Neuronal stem cell (in vitro differentiated cells): ENCODE results near the gene C3orf38.

Experiments
- DNase-seq: peaks from one replicate; pipeline ENCODE4 v3.0.0-alpha.2; 2013; ENCODE audit warnings: low spot score
- H2AFZ ChIP-seq: one replicate; pipeline ENCODE4 v1.6.1; 2013; ENCODE audit warnings: mild to moderate bottlenecking, low read length, inconsistent platforms
- H2AK5ac ChIP-seq: 2 replicates; pipeline ENCODE4 v1.6.1; 2013; ENCODE audit warnings: low read depth, mild to moderate bottlenecking, inconsistent platforms, low read length, moderate library complexity, mixed read lengths
- H2BK120ac ChIP-seq: 2 replicates; pipeline ENCODE4 v1.6.1; 2013; ENCODE audit warnings: low read depth, mild to moderate bottlenecking, inconsistent platforms, low read length, moderate library complexity, mixed read lengths
- H2BK12ac ChIP-seq: one replicate; pipeline ENCODE4 v1.6.1; 2013; ENCODE audit warnings: low read length, inconsistent platforms
- H2BK15ac ChIP-seq: 2 replicates; pipeline ENCODE4 v1.6.1; 2013; ENCODE audit warnings: mild to moderate bottlenecking, low read length, inconsistent platforms, mixed read lengths
- H2BK5ac ChIP-seq: one replicate; pipeline ENCODE4 v1.6.1; 2013; ENCODE audit warnings: inconsistent platforms, mild to moderate bottlenecking, low read length, moderate library complexity
- H3K14ac ChIP-seq: one replicate; pipeline ENCODE4 v1.6.1; 2013; ENCODE audit warnings: low read length, inconsistent platforms
- H3K18ac ChIP-seq: 2 replicates; pipeline ENCODE4 v1.6.1; 2013; ENCODE audit warnings: low read length, inconsistent platforms
- H3K23ac ChIP-seq: 2 replicates; pipeline ENCODE4 v1.6.1; 2013; ENCODE audit warnings: low read depth, mild to moderate bottlenecking, mixed read lengths, low read length, inconsistent platforms; ENCODE audit not compliant: poor library complexity
- H3K27ac ChIP-seq: replicated peaks from 3 replicates; pipeline ENCODE4 v1.5.1; 2013; ENCODE audit warnings: low read length, inconsistent platforms
- H3K27me3 ChIP-seq, 3 experiments: 2 replicates each; pipeline ENCODE4 v1.6.1; 2013; ENCODE audit warnings: low read length in 3 of 3, mild to moderate bottlenecking in 2 of 3, inconsistent platforms in 1 of 3, low read depth in 1 of 3, mixed read lengths in 1 of 3, moderate library complexity in 1 of 3; ENCODE audit not compliant: control insufficient read depth in 3 of 3, insufficient read depth in 3 of 3
- H3K36me3 ChIP-seq, 2 donors: replicated peaks in 1 of 2; 2 replicates each; pipeline ENCODE4 v1.6.1; 2013; ENCODE audit warnings: low read length in 2 of 2; ENCODE audit not compliant: control insufficient read depth in 2 of 2, insufficient read depth in 2 of 2
- H3K4ac ChIP-seq: 2 replicates; pipeline ENCODE4 v1.6.1; 2013; ENCODE audit warnings: inconsistent platforms, mild to moderate bottlenecking, low read length, moderate library complexity
- H3K4me1 ChIP-seq, 2 donors: 1 replicate in 1 of 2; 2 replicates in 1 of 2; pipeline ENCODE4 v1.6.1; 2013; ENCODE audit warnings: low read length in 2 of 2, low read depth in 1 of 2; ENCODE audit not compliant: control insufficient read depth in 2 of 2, insufficient read depth in 1 of 2
- H3K4me2 ChIP-seq: one replicate; pipeline ENCODE4 v1.6.1; 2013; ENCODE audit warnings: mild to moderate bottlenecking, low read length, inconsistent platforms; ENCODE audit not compliant: insufficient read depth, poor library complexity, severe bottlenecking
- H3K4me3 ChIP-seq, 2 donors: 2 replicates each; pipeline ENCODE4 v1.5.1; 2013; ENCODE audit warnings: low read length in 2 of 2, mild to moderate bottlenecking in 2 of 2, inconsistent platforms in 1 of 2, moderate library complexity in 1 of 2
- H3K79me1 ChIP-seq: one replicate; pipeline ENCODE4 v1.6.1; 2013; ENCODE audit warnings: low read depth, mild to moderate bottlenecking, inconsistent platforms, low read length, moderate library complexity
- H3K9ac ChIP-seq: one replicate; pipeline ENCODE4 v1.6.1; 2013; ENCODE audit warnings: mild to moderate bottlenecking, low read depth, low read length, inconsistent platforms; ENCODE audit not compliant: poor library complexity
- H3K9me3 ChIP-seq, 2 donors: replicated peaks in 1 of 2; 2 replicates each; pipeline versions ENCODE3 to v1.6.1; 2013; ENCODE audit warnings: low read length in 2 of 2, mild to moderate bottlenecking in 2 of 2, inconsistent platforms in 1 of 2, low read depth in 1 of 2, mixed read lengths in 1 of 2, moderate library complexity in 1 of 2; ENCODE audit not compliant: control insufficient read depth in 2 of 2, insufficient read depth in 1 of 2
- H4K8ac ChIP-seq: one replicate; pipeline ENCODE4 v1.6.1; 2013; ENCODE audit warnings: low read depth, mild to moderate bottlenecking, inconsistent platforms, low read length, moderate library complexity
- H4K91ac ChIP-seq: one replicate; pipeline ENCODE4 v1.6.1; 2013; ENCODE audit warnings: low read length, low read depth, mild to moderate bottlenecking, inconsistent platforms; ENCODE audit not compliant: poor library complexity
- WGBS, 2 donors: extraction: QIAGEN DNeasy Blood & Tissue Kit; methylation state at CpG; one replicate each; pipeline ENCODE4 v1.1.7; 2013; ENCODE audit warnings: missing lambda C conversion rate in 2 of 2, mixed read lengths in 1 of 2; ENCODE audit not compliant: insufficient read length in 2 of 2, insufficient replicate concordance in 1 of 2; ENCODE audit errors: extremely low coverage in 2 of 2; 5-methylcytosine and 5-hydroxymethylcytosine counted together

Gene C3orf38

DNA sequence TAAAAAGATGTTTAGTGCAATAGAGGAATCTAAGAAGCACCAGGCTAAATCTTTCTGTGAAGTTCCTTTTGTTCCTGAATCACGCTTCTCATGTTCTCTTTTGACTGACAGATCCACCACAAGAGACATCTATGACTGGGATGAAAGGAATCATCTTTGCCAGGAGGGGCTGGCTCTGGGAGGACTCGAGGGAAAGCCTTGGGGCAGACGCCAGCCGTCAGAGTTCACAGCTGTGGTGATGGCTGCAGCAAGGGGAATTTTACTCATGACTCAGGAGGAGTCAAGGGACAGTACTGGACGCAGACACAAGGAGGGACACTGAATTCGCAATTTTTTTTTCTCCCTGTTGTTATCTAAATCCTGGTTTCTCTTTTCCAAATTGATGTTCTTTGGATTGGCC is 38.7 kb downstream of the C3orf38 start:
- H4K91ac ChIP-seq, result no peak overlapping the region
- no peak overlapping the region for H2AK5ac ChIP-seq
- no peak overlapping the region for H3K27ac ChIP-seq
- no peak overlapping the region for H3K23ac ChIP-seq
- peaks cover 0 to 3% of the 10 kb centered on the region in 2 donors for H3K9me3 ChIP-seq
- H3K4me3 ChIP-seq, result no peak overlapping the region
- no peak overlapping the region for H3K14ac ChIP-seq
- H2BK12ac ChIP-seq, result no peak overlapping the region
- no peak overlapping the region for H3K4ac ChIP-seq
- peak overlapping the region; percentile 45 for H2AFZ ChIP-seq
- H3K4me1 ChIP-seq, result peaks cover 0 to 1% of the 10 kb centered on the region in 2 donors
- H3K9ac ChIP-seq, result no peak overlapping the region
- no peak for DNase-seq
- H3K36me3 ChIP-seq, result no peaks in the 10 kb centered on the region
- no peak overlapping the region for H2BK15ac ChIP-seq
- H3K27me3 ChIP-seq, result no peaks in the 10 kb centered on the region
- no peak overlapping the region for H3K4me2 ChIP-seq
- WGBS, 2 donors, result no CpG with 5 or more reads among the region's 6 CpGs
- no peak overlapping the region for H4K8ac ChIP-seq
- H2BK5ac ChIP-seq, result no peak overlapping the region
- no peak overlapping the region for H2BK120ac ChIP-seq
- no peak overlapping the region for H3K18ac ChIP-seq
- no peaks in the 10 kb centered on the region for H3K79me1 ChIP-seq

DNA sequence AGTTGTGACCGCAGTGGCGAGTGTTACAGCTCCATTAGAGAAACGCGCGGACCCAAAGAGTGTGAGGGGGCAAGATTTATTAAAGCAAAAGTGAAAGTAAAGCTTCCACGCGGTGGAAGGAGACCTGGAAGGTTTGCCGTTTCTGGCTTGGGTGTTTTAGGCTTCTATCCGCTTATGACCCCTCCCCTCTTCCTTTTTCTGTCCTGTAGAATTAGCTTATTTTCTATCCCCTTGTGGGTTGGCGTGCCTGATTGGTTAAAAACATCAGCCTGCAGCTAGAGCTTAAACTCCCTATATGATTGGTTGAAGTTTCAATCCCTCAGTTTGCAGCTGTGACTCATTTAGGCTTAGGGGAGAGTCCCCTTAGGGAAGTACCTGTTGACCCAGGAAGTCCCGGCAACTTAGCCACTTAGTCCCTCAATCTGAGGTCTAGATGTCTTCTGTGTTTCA is 39.6 kb downstream of the C3orf38 start:
- Histone ChIP-seq H3K4me3 (no peak overlapping the region), H3K4me1 (peaks cover 0 to 1% of the 10 kb centered on the region in 2 donors), H4K8ac (no peak overlapping the region), H3K18ac (no peak overlapping the region), H3K4ac (no peak overlapping the region), H2BK15ac (no peak overlapping the region), H3K9ac (no peak overlapping the region), H3K79me1 (no peaks in the 10 kb centered on the region), H2BK120ac (no peak overlapping the region), H4K91ac (no peak overlapping the region), H3K36me3 (no peaks in the 10 kb centered on the region), H3K27ac (no peak overlapping the region), H3K27me3 (no peaks in the 10 kb centered on the region), H3K4me2 (no peak overlapping the region), H3K14ac (no peak overlapping the region), H2BK12ac (no peak overlapping the region), H2AK5ac (no peak overlapping the region), H3K23ac (no peak overlapping the region), H2AFZ (peak overlapping the region; percentile 20), H3K9me3 (peaks cover 0 to 3% of the 10 kb centered on the region in 2 donors), H2BK5ac (no peak overlapping the region)
- WGBS, 2 donors, result no CpG with 5 or more reads among the region's 11 CpGs
- no peak for DNase-seq

DNA sequence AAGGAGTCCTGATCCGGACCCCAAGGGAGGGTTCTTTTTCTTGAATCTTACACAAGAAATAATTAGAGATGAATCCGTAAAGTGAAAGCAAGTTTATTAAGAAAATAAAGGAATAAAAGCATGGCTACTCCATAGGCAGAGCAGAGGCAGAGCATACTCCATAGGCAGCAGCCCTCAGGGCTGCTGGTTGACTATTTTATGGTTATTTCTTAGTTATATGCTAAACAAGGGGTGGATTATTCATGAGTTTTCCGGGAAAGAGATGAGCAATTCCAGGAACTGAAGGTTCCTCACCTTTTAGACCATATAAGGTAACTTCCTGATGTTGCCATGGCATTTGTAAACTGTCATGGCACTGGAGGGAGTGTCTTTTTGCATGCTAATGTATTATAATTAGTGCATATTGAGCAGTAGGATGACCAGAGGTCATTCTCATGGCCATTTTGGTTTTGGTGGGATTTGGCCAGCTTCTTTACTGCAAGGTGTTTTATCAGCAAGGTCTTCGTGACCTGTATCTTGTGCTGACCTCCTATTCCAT is 42.2 kb downstream of the C3orf38 start:
- no peak overlapping the region for H3K4ac ChIP-seq
- no peak overlapping the region for H3K18ac ChIP-seq
- H3K4me3 ChIP-seq, result no peak overlapping the region
- no peak overlapping the region for H2BK12ac ChIP-seq
- no peak for DNase-seq
- no peak overlapping the region for H2BK120ac ChIP-seq
- no peak overlapping the region for H3K23ac ChIP-seq
- no peak overlapping the region for H2BK15ac ChIP-seq
- H3K14ac ChIP-seq, result no peak overlapping the region
- peak overlapping the region; percentile 15 for H2AFZ ChIP-seq
- WGBS, 2 donors, result no CpG with 5 or more reads among the region's 4 CpGs
- H3K27ac ChIP-seq, result no peak overlapping the region
- H4K91ac ChIP-seq, result no peak overlapping the region
- no peak overlapping the region for H2AK5ac ChIP-seq
- H3K27me3 ChIP-seq, result no peaks in the 10 kb centered on the region
- no peak overlapping the region for H3K9ac ChIP-seq
- no peak overlapping the region for H3K4me2 ChIP-seq
- H3K4me1 ChIP-seq, result peaks cover 0 to 1% of the 10 kb centered on the region in 2 donors
- no peak overlapping the region for H4K8ac ChIP-seq
- H3K9me3 ChIP-seq, result peaks cover 0 to 3% of the 10 kb centered on the region in 2 donors
- H2BK5ac ChIP-seq, result no peak overlapping the region
- H3K36me3 ChIP-seq, result no peaks in the 10 kb centered on the region
- H3K79me1 ChIP-seq, result no peaks in the 10 kb centered on the region

DNA sequence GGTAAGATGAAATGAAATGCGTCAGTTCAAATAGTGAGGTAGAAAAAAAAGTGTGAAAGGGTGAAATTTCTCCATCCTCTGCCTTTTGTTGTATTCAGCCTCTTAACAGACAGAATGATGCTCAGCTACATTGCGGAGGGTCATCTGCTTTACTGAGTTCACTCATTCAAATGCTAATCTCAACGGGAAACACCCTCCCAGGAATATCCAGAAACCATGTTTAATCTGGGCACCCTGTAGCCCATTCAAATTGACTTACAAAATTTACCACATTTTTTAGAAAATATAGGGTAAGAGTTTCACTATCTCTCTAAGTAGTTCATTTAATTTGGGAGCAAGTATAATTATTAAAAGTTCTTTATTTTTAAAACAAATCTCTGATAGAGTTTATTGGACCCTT is 42.9 kb downstream of the C3orf38 start:
- WGBS, 2 donors, result no CpG with 5 or more reads among the region's 3 CpGs
- H3K9ac ChIP-seq, result no peak overlapping the region
- peaks cover 0 to 1% of the 10 kb centered on the region in 2 donors for H3K4me1 ChIP-seq

More for the DNA sequence above, 42.9 kb downstream of the C3orf38 start:
- Histone ChIP-seq H2AFZ (peak overlapping the region; percentile 15), H4K8ac (no peak overlapping the region), H3K9me3 (peaks cover 0 to 3% of the 10 kb centered on the region in 2 donors), H4K91ac (no peak overlapping the region), H3K4ac (no peak overlapping the region), H3K4me2 (no peak overlapping the region), H3K23ac (no peak overlapping the region), H3K27ac (no peak overlapping the region), H3K18ac (no peak overlapping the region), H2BK15ac (no peak overlapping the region), H3K27me3 (no peaks in the 10 kb centered on the region), H3K4me3 (no peak overlapping the region), H3K79me1 (no peaks in the 10 kb centered on the region), H3K36me3 (no peaks in the 10 kb centered on the region), H2BK12ac (no peak overlapping the region), H3K14ac (no peak overlapping the region), H2BK120ac (no peak overlapping the region), H2BK5ac (no peak overlapping the region), H2AK5ac (no peak overlapping the region)
- no peak for DNase-seq
